SU-DHL-6 (cell line): ENCODE data around the gene STXBP5.

Source experiments
- H2AFZ ChIP-seq: fragments of 200-600 bp; sonication (generic); 2 replicates; pipeline ENCODE4 v1.6.1; 2014; ENCODE audit warnings: low read depth, mild to moderate bottlenecking, moderate library complexity, mixed read lengths, antibody characterized with exemption, low read length; ENCODE audit not compliant: severe bottlenecking
- H3F3A ChIP-seq: fragments of 200-600 bp; shearing (Covaris generic); 2 replicates; pipeline ENCODE4 v1.6.0; 2016; ENCODE audit warnings: antibody characterized with exemption, mild to moderate bottlenecking; ENCODE audit not compliant: insufficient read depth
- H3K27ac ChIP-seq: fragments of 200-600 bp; sonication (generic); 2 replicates; pipeline ENCODE4 v1.5.1; 2016; ENCODE audit warnings: low read depth, mild to moderate bottlenecking, low read length, moderate library complexity, mixed read lengths
- H3K27me3 ChIP-seq: fragments of 200-600 bp; sonication (generic), shearing (Covaris generic); 2 replicates; pipeline ENCODE4 v1.6.0; 2014; ENCODE audit warnings: mild to moderate bottlenecking, low read length
- H3K36me3 ChIP-seq: fragments of 200-600 bp; sonication (generic); 2 replicates; pipeline ENCODE4 v1.6.1; 2014; ENCODE audit warnings: mild to moderate bottlenecking, low read length, mixed read lengths
- H3K4me2 ChIP-seq: fragments of 300-600, 200-600 bp; shearing (Covaris generic), sonication (generic); 2 replicates; pipeline ENCODE4 v1.6.0; 2014; ENCODE audit warnings: low read length, low read depth, mild to moderate bottlenecking; ENCODE audit not compliant: poor library complexity, severe bottlenecking
- H3K4me3 ChIP-seq: fragments of 200-600 bp; sonication (generic); 2 replicates; pipeline ENCODE4 v1.5.1; 2014; ENCODE audit warnings: antibody characterized with exemption, low read length, mild to moderate bottlenecking, mixed read lengths; ENCODE audit not compliant: insufficient read depth, poor library complexity, severe bottlenecking
- H3K79me2 ChIP-seq: fragments of 200-600 bp; sonication (generic); 2 replicates; pipeline ENCODE4 v1.6.1; 2014; ENCODE audit warnings: mild to moderate bottlenecking, low read length, moderate library complexity; ENCODE audit not compliant: insufficient read depth
- H3K9ac ChIP-seq: fragments of 200-600 bp; sonication (generic); 2 replicates; pipeline ENCODE4 v1.7.0; 2014; ENCODE audit warnings: mild to moderate bottlenecking, low read length
- H3K9me2 ChIP-seq: fragments of 200-600 bp; sonication (generic); replicated peaks from 2 replicates; pipeline ENCODE4 v1.6.1; 2014; ENCODE audit warnings: low read length; ENCODE audit not compliant: insufficient read depth
- H3K9me3 ChIP-seq: fragments of 200-600 bp; sonication (generic); 2 replicates; pipeline ENCODE4 v1.6.1; 2014; ENCODE audit warnings: low read length, mixed read lengths; ENCODE audit not compliant: insufficient read depth
- H4K20me1 ChIP-seq: fragments of 200-600 bp; sonication (generic); 2 replicates; pipeline ENCODE4 v1.6.1; 2014; ENCODE audit warnings: low read depth, mild to moderate bottlenecking, antibody characterized with exemption, low read length, moderate library complexity, mixed read lengths
- CTCF ChIP-seq: fragments of 200-600 bp; sonication (generic); IDR thresholded peaks from one replicate; pipeline ENCODE4 v1.5.1; 2017; ENCODE audit warnings: antibody characterized with exemption, mild to moderate bottlenecking, low read length, moderate library complexity; ENCODE audit not compliant: insufficient read depth, poor library complexity, severe bottlenecking
- EZH2phosphoT487 ChIP-seq: fragments of 200-600 bp; sonication (generic), shearing (Covaris generic); conservative IDR thresholded peaks from 2 replicates; pipeline ENCODE4 v1.6.1; 2018; ENCODE audit warnings: mild to moderate bottlenecking, antibody characterized with exemption, low read length, moderate library complexity, mixed read lengths

The STXBP5 gene

GRCh38 chr6:147341486-147341885 is 137.3 kb downstream of the STXBP5 start:
- Histone ChIP-seq H4K20me1 (no peaks in the 10 kb centered on the region), H3K9me3 (no peaks in the 10 kb centered on the region), H3K36me3 (peaks cover under 1% of the 10 kb centered on the region; the same call in 1 of the 2 replicates), H3K4me2 (no peak overlapping the region), H3K9me2 (no peaks in the 10 kb centered on the region), H3K27ac (no peak overlapping the region), H2AFZ (no peak overlapping the region), H3K9ac (no peak overlapping the region), H3F3A (no peaks in the 10 kb centered on the region), H3K79me2 (no peaks in the 10 kb centered on the region), H3K27me3 (no peaks in the 10 kb centered on the region), H3K4me3 (no peak overlapping the region)
- no peak for TF ChIP-seq CTCF
- no peak for TF ChIP-seq EZH2phosphoT487

- no peaks in the 10 kb centered on the region for H3K36me3 ChIP-seq
- no peaks in the 10 kb centered on the region for H4K20me1 ChIP-seq
- H3K9me3 ChIP-seq: no peaks in the 10 kb centered on the region
- no peaks in the 10 kb centered on the region for H3K9me2 ChIP-seq
- H3K79me2 ChIP-seq: no peaks in the 10 kb centered on the region
- no peak overlapping the region for H3K9ac ChIP-seq
- H2AFZ ChIP-seq: no peak overlapping the region
- H3F3A ChIP-seq: no peaks in the 10 kb centered on the region
- H3K27ac ChIP-seq: no peak overlapping the region
- TF ChIP-seq CTCF: no peak
- no peak for TF ChIP-seq EZH2phosphoT487
- no peaks in the 10 kb centered on the region for H3K27me3 ChIP-seq
- no peak overlapping the region for H3K4me2 ChIP-seq
- no peak overlapping the region for H3K4me3 ChIP-seq
These were observed 141.7 kb downstream of the STXBP5 start for GRCh38 chr6:147345902-147346301.

- no peak overlapping the region for H2AFZ ChIP-seq
- TF ChIP-seq CTCF (no peak), EZH2phosphoT487 (no peak)
- H3K9me3 ChIP-seq: no peaks in the 10 kb centered on the region
- no peaks in the 10 kb centered on the region for H4K20me1 ChIP-seq
- H3K4me3 ChIP-seq: no peak overlapping the region
- H3K79me2 ChIP-seq: no peaks in the 10 kb centered on the region
- no peak overlapping the region for H3K9ac ChIP-seq
- H3K4me2 ChIP-seq: no peak overlapping the region
- H3K36me3 ChIP-seq: no peaks in the 10 kb centered on the region
- no peaks in the 10 kb centered on the region for H3K27me3 ChIP-seq
- H3F3A ChIP-seq: no peaks in the 10 kb centered on the region
- H3K27ac ChIP-seq: no peak overlapping the region
- no peaks in the 10 kb centered on the region for H3K9me2 ChIP-seq
These were observed 143.1 kb downstream of the STXBP5 start for GRCh38 chr6:147347179-147347881.
